Gastrocnemius medialis (tissue), 4 donors: Measurements from ENCODE around the gene SLC16A10.
"Not testable (repeated sequence)": the region's sequence is repeated elsewhere in the genome, so short reads cannot be mapped to it uniquely, and the experiment has no call there.

ENCODE experiments used
- POLR2A ChIP-seq, 2 donors: fragments of 450-650 bp; IDR thresholded peaks; one replicate each; pipeline ENCODE4 v1.6.1; 2017; ENCODE audit warnings: antibody characterized with exemption in 2 of 2, mild to moderate bottlenecking in 2 of 2, moderate library complexity in 2 of 2
- TF ChIP-seq, protein P1 (sequence below), 5 experiments: fragments of 450-650 bp in 3 of 5; fragments of 200-600 bp in 2 of 5; sonication (generic) in 2 of 5; IDR thresholded peaks in 4 of 5; conservative IDR thresholded peaks in 1 of 5; 1 replicate in 4 of 5; 2 replicates in 1 of 5; pipeline ENCODE4 v1.5.1; 2016 to 2019; ENCODE audit warnings: antibody characterized with exemption in 5 of 5, mild to moderate bottlenecking in 3 of 5, moderate library complexity in 3 of 5

DNA sequence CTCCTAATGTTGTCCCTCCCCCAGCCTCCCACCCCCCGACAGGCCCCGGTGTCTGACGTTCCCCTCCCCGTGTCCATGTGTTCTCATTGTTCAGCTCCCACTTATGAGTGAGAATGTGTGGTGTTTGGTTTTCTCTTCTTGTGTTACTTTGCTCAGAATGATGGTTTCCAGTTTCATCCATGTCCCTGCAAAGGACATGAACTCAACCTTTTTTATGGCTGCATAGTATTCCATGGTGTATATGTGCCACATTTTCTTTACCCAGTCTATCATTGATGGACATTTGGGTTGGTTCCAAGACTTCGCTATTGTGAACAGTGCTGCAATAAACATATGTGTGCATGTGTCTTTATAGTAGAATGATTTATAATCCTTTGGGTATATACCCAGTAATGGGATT, 24.4 kb upstream of the SLC16A10 start:
- not testable (repeated sequence) for TF ChIP-seq POLR2A (IDR thresholded peaks at IDR 0.05)
- TF ChIP-seq, protein P1, sequence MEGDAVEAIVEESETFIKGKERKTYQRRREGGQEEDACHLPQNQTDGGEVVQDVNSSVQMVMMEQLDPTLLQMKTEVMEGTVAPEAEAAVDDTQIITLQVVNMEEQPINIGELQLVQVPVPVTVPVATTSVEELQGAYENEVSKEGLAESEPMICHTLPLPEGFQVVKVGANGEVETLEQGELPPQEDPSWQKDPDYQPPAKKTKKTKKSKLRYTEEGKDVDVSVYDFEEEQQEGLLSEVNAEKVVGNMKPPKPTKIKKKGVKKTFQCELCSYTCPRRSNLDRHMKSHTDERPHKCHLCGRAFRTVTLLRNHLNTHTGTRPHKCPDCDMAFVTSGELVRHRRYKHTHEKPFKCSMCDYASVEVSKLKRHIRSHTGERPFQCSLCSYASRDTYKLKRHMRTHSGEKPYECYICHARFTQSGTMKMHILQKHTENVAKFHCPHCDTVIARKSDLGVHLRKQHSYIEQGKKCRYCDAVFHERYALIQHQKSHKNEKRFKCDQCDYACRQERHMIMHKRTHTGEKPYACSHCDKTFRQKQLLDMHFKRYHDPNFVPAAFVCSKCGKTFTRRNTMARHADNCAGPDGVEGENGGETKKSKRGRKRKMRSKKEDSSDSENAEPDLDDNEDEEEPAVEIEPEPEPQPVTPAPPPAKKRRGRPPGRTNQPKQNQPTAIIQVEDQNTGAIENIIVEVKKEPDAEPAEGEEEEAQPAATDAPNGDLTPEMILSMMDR (IDR thresholded peaks at IDR 0.05 in 4 of 5, conservative IDR thresholded peaks at IDR 0.05 in 1 of 5), result not testable (repeated sequence)
